Liver (tissue), 9 donors: ENCODE measurements around the gene CEMIP. TPM values are rescaled to one million over a fixed set of nuclear protein-coding genes. Genes with fewer than 3 reads are reported as not detected.

Source experiments
- DNase-seq: peaks from one replicate; pipeline ENCODE4 v3.0.0-alpha.2; 2017; ENCODE audit warnings: low spot score
- H3K27ac ChIP-seq, 2 donors: one replicate each; pipeline ENCODE4 v1.7.0; 2013; ENCODE audit warnings: inconsistent platforms in 2 of 2, low read length in 2 of 2, control low read depth in 1 of 2, low read depth in 1 of 2, mild to moderate bottlenecking in 1 of 2
- H3K27me3 ChIP-seq, 4 donors: one replicate each; pipeline versions ENCODE4 v1.6.1 to v1.7.0; 2013; ENCODE audit warnings: low read length in 3 of 4, inconsistent platforms in 1 of 4, mild to moderate bottlenecking in 1 of 4, moderate library complexity in 1 of 4; ENCODE audit not compliant: control insufficient read depth in 4 of 4, insufficient read depth in 4 of 4
- H3K36me3 ChIP-seq, 4 donors: one replicate each; pipeline versions ENCODE4 v1.6.1 to v1.7.0; 2013; ENCODE audit warnings: low read length in 3 of 4, mild to moderate bottlenecking in 3 of 4, low read depth in 1 of 4, moderate library complexity in 1 of 4; ENCODE audit not compliant: control insufficient read depth in 4 of 4, insufficient read depth in 3 of 4
- H3K4me1 ChIP-seq, 4 donors: one replicate each; pipeline versions ENCODE4 v1.6.1 to v1.7.0; 2013; ENCODE audit warnings: low read length in 3 of 4, mild to moderate bottlenecking in 3 of 4, moderate library complexity in 1 of 4; ENCODE audit not compliant: control insufficient read depth in 4 of 4, insufficient read depth in 4 of 4
- H3K4me3 ChIP-seq, 3 donors: one replicate each; pipeline versions ENCODE4 v1.6.1 to v1.7.0; 2013; ENCODE audit warnings: low read length in 3 of 3, control low read depth in 1 of 3, low read depth in 1 of 3, mild to moderate bottlenecking in 1 of 3
- H3K9ac ChIP-seq, 2 donors: one replicate each; pipeline ENCODE4 v1.7.0; 2013; ENCODE audit warnings: low read length in 2 of 2, mild to moderate bottlenecking in 2 of 2, moderate library complexity in 2 of 2, control low read depth in 1 of 2, low read depth in 1 of 2
- H3K9me3 ChIP-seq, 4 donors: one replicate each; pipeline versions ENCODE4 v1.6.1 to v1.7.0; 2013; ENCODE audit warnings: low read length in 3 of 4; ENCODE audit not compliant: control insufficient read depth in 4 of 4
- ATF3 ChIP-seq: IDR thresholded peaks from 2 replicates; pipeline ENCODE4 v1.6.1; 2016; ENCODE audit warnings: antibody characterized with exemption
- CTCF ChIP-seq: fragments of 150-350 bp; IDR thresholded peaks from 2 replicates; pipeline ENCODE4 v1.5.1; 2017; ENCODE audit warnings: improper control_type of control experiment, low read depth, low read length; ENCODE audit not compliant: missing input control
- FOXA1 ChIP-seq: IDR thresholded peaks from 2 replicates; pipeline ENCODE4 v1.6.1; 2016; ENCODE audit warnings: antibody characterized with exemption
- FOXA2 ChIP-seq: IDR thresholded peaks from 2 replicates; pipeline ENCODE4 v1.6.1; 2016; ENCODE audit warnings: antibody characterized with exemption
- GABPA ChIP-seq, 2 donors: IDR thresholded peaks in 1 of 2; conservative IDR thresholded peaks in 1 of 2; 2 replicates each; pipeline ENCODE4 v1.6.1; 2016; ENCODE audit warnings: antibody characterized with exemption in 2 of 2, mild to moderate bottlenecking in 1 of 2, moderate library complexity in 1 of 2
- HNF4A ChIP-seq, 2 donors: conservative IDR thresholded peaks; 2 replicates each; pipeline ENCODE4 v1.6.1; 2016; ENCODE audit warnings: antibody characterized with exemption in 2 of 2, mild to moderate bottlenecking in 2 of 2
- JUND ChIP-seq, 2 donors: IDR thresholded peaks; 2 replicates each; pipeline ENCODE4 v1.6.1; 2016; ENCODE audit warnings: antibody characterized with exemption in 2 of 2
- NR2F2 ChIP-seq: IDR thresholded peaks from 2 replicates; pipeline ENCODE4 v1.6.1; 2016; ENCODE audit warnings: antibody characterized with exemption
- REST ChIP-seq: IDR thresholded peaks from 2 replicates; pipeline ENCODE4 v1.6.1; 2016; ENCODE audit warnings: antibody characterized with exemption, mild to moderate bottlenecking
- RXRA ChIP-seq, 2 donors: IDR thresholded peaks; 2 replicates each; pipeline ENCODE4 v1.6.1; 2017 to 2018; ENCODE audit warnings: antibody characterized with exemption in 2 of 2, mild to moderate bottlenecking in 1 of 2
- SP1 ChIP-seq: IDR thresholded peaks from 2 replicates; pipeline ENCODE4 v1.6.1; 2018; ENCODE audit warnings: antibody characterized with exemption, mild to moderate bottlenecking
- TAF1 ChIP-seq: conservative IDR thresholded peaks from 2 replicates; pipeline ENCODE4 v1.6.1; 2016; ENCODE audit warnings: antibody characterized with exemption, mild to moderate bottlenecking
- YY1 ChIP-seq: IDR thresholded peaks from 2 replicates; pipeline ENCODE4 v1.6.1; 2016; ENCODE audit warnings: antibody characterized with exemption, mild to moderate bottlenecking
- ZBTB33 ChIP-seq: IDR thresholded peaks from 2 replicates; pipeline ENCODE4 v1.6.1; 2016; ENCODE audit warnings: antibody characterized with exemption
- WGBS: extraction: QIAGEN DNeasy Blood & Tissue Kit; methylation state at CpG from one replicate; pipeline ENCODE4 v1.1.7; 2013; 5-methylcytosine and 5-hydroxymethylcytosine counted together
- polyA plus RNA-seq, 2 donors: library from polyadenylated mRNA; stranded (reverse) in 1 of 2; unstranded in 1 of 2; fragments of 200-250 nt in 1 of 2; fragments of >200 nt in 1 of 2; fragmentation: Nextera tagmentation in 1 of 2; extraction: Ambion mirVana in 1 of 2; gene quantifications; one replicate each; pipeline versions ENCODE4 v1.2.1 to v1.2.3, GENCODE V29; 2013 to 2015
- total RNA-seq, 2 donors: library from RNA; depleted of rRNA; stranded (reverse); fragments of >200 nt; gene quantifications; one replicate each; pipeline ENCODE4 v1.2.3, GENCODE V29; 2014
- donor health status: healthy.
- donor health status: healthy.
- donor health status: healthy.
- donor health status: healthy.
- donor health status: healthy.

CEMIP gene
- total and polyA plus RNA-seq, 4 donors, result under 0.01 to 0.89 (median 0.21) TPM

- TF ChIP-seq REST (no peak), CTCF (no peak), FOXA2 (no peak), FOXA1 (no peak)
These were observed 92.7 kb downstream of the CEMIP start (continued) for GRCh38 chr15:80871858-80872257.

GRCh38 chr15:80873366-80873952 is 94.3 kb downstream of the CEMIP start:
- Histone ChIP-seq H3K36me3 (no peaks in the 10 kb centered on the region), H3K4me3 (no peak overlapping the region), H3K27ac (no peak overlapping the region), H3K4me1 (no peaks in the 10 kb centered on the region), H3K9me3 (no peaks in the 10 kb centered on the region), H3K27me3 (no peaks in the 10 kb centered on the region), H3K9ac (no peak overlapping the region)
- DNase-seq, result no peak
- WGBS, result 85% methylated on average over 7 of the region's 7 CpGs
- TF ChIP-seq RXRA (IDR thresholded peaks at IDR 0.05) (no peak), NR2F2 (no peak), HNF4A (conservative IDR thresholded peaks at IDR 0.05) (no peak), YY1 (no peak), ZBTB33 (no peak), TAF1 (no peak), SP1 (no peak), FOXA1 (no peak), CTCF (no peak), FOXA2 (no peak), JUND (IDR thresholded peaks at IDR 0.05) (no peak), REST (no peak), ATF3 (no peak), GABPA (IDR thresholded peaks at IDR 0.05 in 1 of 2, conservative IDR thresholded peaks at IDR 0.05 in 1 of 2) (no peak)
